Measurements from ENCODE around the gene LEKR1. TPM values are rescaled to one million over a fixed set of nuclear protein-coding genes. Genes with fewer than 3 reads are reported as not detected.

Gene LEKR1
- total and polyA plus RNA-seq, 2 donors (not counting 1 experiment from before 2014, with no cell fraction given) = 0.94 to 4.7 TPM

DNA sequence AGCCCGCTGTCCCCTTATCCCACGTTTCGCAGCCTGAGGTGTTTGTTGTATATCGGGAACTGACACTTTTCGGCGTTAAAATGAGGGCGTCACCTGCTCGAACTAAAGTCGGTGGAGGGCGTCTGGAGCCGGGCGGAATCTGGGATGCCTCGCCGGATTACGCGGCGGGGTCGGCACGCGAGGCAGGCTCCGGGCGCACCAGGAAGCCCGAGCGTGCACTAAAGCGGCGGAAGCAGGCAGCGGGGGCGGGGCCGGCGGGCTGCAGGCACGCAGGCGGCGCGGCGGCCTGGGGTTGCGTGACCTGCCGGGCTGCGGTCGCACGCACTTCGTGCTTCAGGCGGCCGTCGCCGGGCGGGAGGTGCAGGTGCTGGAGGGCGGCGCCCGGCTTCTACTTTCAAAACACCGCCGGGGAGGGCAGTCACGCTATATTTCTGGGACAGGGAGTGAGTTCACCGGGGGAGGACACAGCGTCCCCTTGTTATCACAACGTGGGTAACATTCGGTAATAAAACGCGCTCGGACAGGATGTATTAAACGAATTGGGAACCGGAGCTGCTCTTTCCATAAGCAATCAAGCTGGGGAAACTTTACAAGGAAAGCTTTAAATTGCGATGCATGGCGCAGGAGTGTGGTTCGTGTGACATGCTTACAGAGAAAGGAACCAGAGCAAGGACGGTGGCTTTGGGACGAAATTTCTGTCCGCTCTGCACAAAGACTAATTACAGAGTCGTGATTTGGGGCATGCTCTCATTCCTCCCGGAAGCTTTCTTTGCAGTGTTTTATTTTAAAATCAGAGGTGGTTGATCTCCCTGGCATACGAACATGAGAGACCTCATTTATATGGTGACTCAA is 9.1 kb upstream of the LEKR1 start:
- peak overlapping the region; percentile 42 to 86 (median 77) for H3K4me3 ChIP-seq (ENCODE audit: control extremely low read depth in 1 of 5, extremely low read depth in 1 of 5, insufficient read depth in 1 of 5, low read depth in 2 of 5, low read length in 4 of 5)
- H3K9me3 ChIP-seq (ENCODE audit: control extremely low read depth in 1 of 3, control insufficient read depth in 2 of 3, insufficient read depth in 1 of 3, low read length in 2 of 3) = no peaks in the 10 kb centered on the region
- H3K4me1 ChIP-seq (ENCODE audit: control insufficient read depth in 2 of 2, insufficient read depth in 2 of 2, low read length in 2 of 2) = peaks cover 13 to 16% of the 10 kb centered on the region in 2 donors
- Mint-ChIP-seq H3K4me1 (peaks cover 43% of the 10 kb centered on the region), H3K9me3 (ENCODE audit: insufficient read depth) (no peaks in the 10 kb centered on the region), H3K27ac (peak overlapping the region; percentile 99), H3K27me3 (no peaks in the 10 kb centered on the region), H3K4me3 (peak overlapping the region; percentile 97)
- H3K9ac ChIP-seq (ENCODE audit: low read length) = peak overlapping the region; percentile 71
- no peaks in the 10 kb centered on the region for H3K79me2 ChIP-seq (ENCODE audit: control insufficient read depth, insufficient read depth, low read length)
- ATAC-seq (ENCODE audit: low read depth) (peak; percentile 85), DNase-seq (peak; percentile 94)
- peaks cover 6% of the 10 kb centered on the region for H4K20me1 ChIP-seq (ENCODE audit: control insufficient read depth, insufficient read depth, low read length, poor library complexity, severe bottlenecking)
- no peaks in the 10 kb centered on the region for H3K36me3 ChIP-seq (replicated peaks in 1 of 2; ENCODE audit: control extremely low read depth in 1 of 2, control insufficient read depth in 1 of 2, extremely low read depth in 1 of 2, insufficient read depth in 2 of 2, low read length in 1 of 2)
- CTCF ChIA-PET = interaction anchor here (0.8 to 1.3 kb wide), 5 partner anchors 10 to 264 kb away, joined by 3 to 4 read pairs (median 3); partner anchors contain the start of gene TIPARP
- peak overlapping the region; percentile 56 to 80 for H3K27ac ChIP-seq (ENCODE audit: low read length in 2 of 2)
- WGBS (ENCODE audit: insufficient coverage) = 1% methylated on average over 69 of the region's 70 CpGs
- TF ChIP-seq EZH2 (IDR thresholded peaks at IDR 0.05; ENCODE audit: borderline replicate concordance, insufficient read depth, low read depth, low read length, poor library complexity, severe bottlenecking) (no peak), CTCF (IDR thresholded peaks at IDR 0.05) (no peak)
- no peaks in the 10 kb centered on the region for H3K27me3 ChIP-seq (replicated peaks in 1 of 4; ENCODE audit: control extremely low read depth in 1 of 4, control insufficient read depth in 3 of 4, insufficient read depth in 4 of 4, low read length in 3 of 4)
- peak overlapping the region; percentile 78 for H2AFZ ChIP-seq (ENCODE audit: insufficient read depth, low read depth, low read length, poor library complexity, severe bottlenecking)
- intact Hi-C loops (cut with micrococcal nuclease) = loop anchor here (1.0 to 5.0 kb wide), 10 partner anchors 9 to 963 kb away; partner anchors contain the start of genes CCNL1, GMPS, LEKR1 and SLC33A1
- H3K4me2 ChIP-seq (replicated peaks; ENCODE audit: low read depth, low read length, poor library complexity, severe bottlenecking) = peak overlapping the region; percentile 97
- POLR2A ChIA-PET = interaction anchor here (0.5 to 2.2 kb wide), 8 partner anchors 10 to 358 kb away, joined by 3 to 24 read pairs (median 6); partner anchors contain the start of genes CCNL1, LEKR1, SSR3 and TIPARP
